SK-N-SH treated with all-trans-retinoic acid at 6 μM for 48 hours (cell line): Measurements from ENCODE around the gene CLCNKA.
"Not testable (repeated sequence)": the region's sequence is repeated elsewhere in the genome, so short reads cannot be mapped to it uniquely, and the experiment has no call there.

Source experiments
- ATAC-seq: fragments of 200-7000 bp; cut with Tn5 transposase; 3 replicates; pipeline ENCODE4 v1.9.1; 2020; ENCODE audit warnings: mild to moderate bottlenecking, moderate library complexity
- ARNTL ChIP-seq: fragments of 450-650 bp; formaldehyde crosslinking; IDR thresholded peaks from 2 replicates; pipeline ENCODE4 v1.5.0; 2020; ENCODE audit warnings: low read depth, mild to moderate bottlenecking, moderate library complexity, borderline replicate concordance
- BACH2 ChIP-seq: fragments of 250-450 bp; sonication (Bioruptor Pico); IDR thresholded peaks from 2 replicates; pipeline ENCODE4 v1.9.0; 2021; ENCODE audit warnings: mild to moderate bottlenecking, borderline replicate concordance
- CSDC2 ChIP-seq: fragments of 250-450 bp; sonication (Bioruptor Pico); IDR thresholded peaks from 2 replicates; pipeline ENCODE4 v1.5.0; 2020; ENCODE audit warnings: mild to moderate bottlenecking, moderate library complexity
- ESRRG ChIP-seq: fragments of 250-450 bp; sonication (Bioruptor Pico); IDR thresholded peaks from 2 replicates; pipeline ENCODE4 v1.6.1; 2021; ENCODE audit warnings: mild to moderate bottlenecking
- GLIS3 ChIP-seq: fragments of 250-450 bp; sonication (Bioruptor Pico); IDR thresholded peaks from 2 replicates; pipeline ENCODE4 v1.5.0; 2020; ENCODE audit warnings: mild to moderate bottlenecking, moderate library complexity
- PPARA ChIP-seq: fragments of 250-450 bp; sonication (Bioruptor Pico); IDR thresholded peaks from 2 replicates; pipeline ENCODE4 v1.5.0; 2020; ENCODE audit warnings: mild to moderate bottlenecking, borderline replicate concordance
- RARB ChIP-seq: fragments of 250-450 bp; sonication (Bioruptor Pico); IDR thresholded peaks from 2 replicates; pipeline ENCODE4 v1.8.0; 2021; ENCODE audit warnings: mild to moderate bottlenecking, moderate library complexity
- SNAI2 ChIP-seq: fragments of 250-450 bp; sonication (Bioruptor Pico); IDR thresholded peaks from 2 replicates; pipeline ENCODE4 v1.5.0; 2020; ENCODE audit warnings: mild to moderate bottlenecking, moderate library complexity
- TCF4 ChIP-seq: fragments of 250-450 bp; sonication (Bioruptor Pico); IDR thresholded peaks from 2 replicates; pipeline ENCODE4 v1.8.0; 2021; ENCODE audit warnings: mild to moderate bottlenecking, moderate library complexity, borderline replicate concordance
- TOX ChIP-seq: fragments of 250-450 bp; sonication (Bioruptor Pico); IDR thresholded peaks from 2 replicates; pipeline ENCODE4 v1.8.0; 2021; ENCODE audit warnings: mild to moderate bottlenecking, moderate library complexity, borderline replicate concordance
- ZC3H10 ChIP-seq: fragments of 250-450 bp; sonication (Bioruptor Pico); IDR thresholded peaks from 2 replicates; pipeline ENCODE4 v1.5.1; 2021; ENCODE audit warnings: mild to moderate bottlenecking, moderate library complexity
- ZFP3 ChIP-seq: fragments of 250-450 bp; sonication (Bioruptor Pico); IDR thresholded peaks from 2 replicates; pipeline ENCODE4 v1.5.0; 2020; ENCODE audit warnings: mild to moderate bottlenecking, moderate library complexity
- ZFP30 ChIP-seq: fragments of 450-650 bp; formaldehyde crosslinking; IDR thresholded peaks from 2 replicates; pipeline ENCODE4 v1.5.0; 2022; ENCODE audit warnings: mild to moderate bottlenecking, moderate library complexity
- ZNF565 ChIP-seq: fragments of 450-650 bp; formaldehyde crosslinking; conservative IDR thresholded peaks from 2 replicates; pipeline ENCODE4 v1.5.0; 2020; ENCODE audit warnings: low read depth, mild to moderate bottlenecking, moderate library complexity
- ZNF70 ChIP-seq: fragments of 450-650 bp; formaldehyde crosslinking; IDR thresholded peaks from 2 replicates; pipeline ENCODE4 v1.5.0; 2020; ENCODE audit warnings: mild to moderate bottlenecking, moderate library complexity
- ZNF8 ChIP-seq: fragments of 450-650 bp; formaldehyde crosslinking; IDR thresholded peaks from 2 replicates; pipeline ENCODE4 v1.5.0; 2020; ENCODE audit warnings: mild to moderate bottlenecking, moderate library complexity
- TF ChIP-seq, protein P1 (sequence below): fragments of 250-450 bp; sonication (Bioruptor Pico); IDR thresholded peaks from 2 replicates; pipeline ENCODE4 v1.5.1; 2020; ENCODE audit warnings: low read depth, mild to moderate bottlenecking, moderate library complexity
- TF ChIP-seq, protein P2 (sequence below): fragments of 250-450 bp; sonication (Bioruptor Pico); IDR thresholded peaks from 2 replicates; pipeline ENCODE4 v1.8.0; 2021; ENCODE audit warnings: low read depth, mild to moderate bottlenecking, moderate library complexity, borderline replicate concordance
- TF ChIP-seq, protein P3 (sequence below): fragments of 250-450 bp; sonication (Bioruptor Pico); IDR thresholded peaks from 2 replicates; pipeline ENCODE4 v1.5.1; 2021; ENCODE audit warnings: mild to moderate bottlenecking, moderate library complexity
- TF ChIP-seq, protein P4 (sequence below): fragments of 250-450 bp; sonication (Bioruptor Pico); IDR thresholded peaks from 2 replicates; pipeline ENCODE4 v1.5.0; 2020; ENCODE audit warnings: mild to moderate bottlenecking, moderate library complexity

The CLCNKA gene

DNA sequence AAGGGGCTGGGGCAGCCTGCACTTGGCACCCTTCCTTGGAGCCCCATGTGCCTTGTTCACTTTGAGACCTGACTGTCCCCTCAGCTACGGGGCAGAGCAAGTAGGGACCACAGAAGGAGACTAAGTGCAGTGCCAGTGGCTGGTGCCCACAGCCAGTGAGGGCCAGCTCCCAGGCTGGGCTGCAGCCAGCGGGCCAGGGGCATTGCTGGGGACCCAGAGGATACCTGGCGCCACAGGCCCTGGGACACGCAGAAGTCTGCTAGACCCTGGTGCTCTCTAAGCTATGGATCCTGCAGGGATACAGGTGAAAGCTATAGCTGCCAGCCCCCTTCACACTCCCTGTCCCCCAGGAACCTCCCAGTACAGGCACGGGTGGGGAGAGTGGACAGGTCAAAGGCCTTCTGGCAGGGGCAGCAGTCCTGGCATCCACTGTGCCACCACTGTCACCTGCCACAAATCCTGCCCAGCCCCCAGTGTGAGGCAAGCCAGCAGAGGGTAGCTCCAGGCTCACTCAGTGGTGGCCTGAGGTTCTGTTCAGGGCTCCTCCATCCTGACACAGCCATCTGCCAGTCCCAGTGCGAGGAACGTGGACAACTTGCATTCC lies 1.3 kb downstream of the CLCNKA start (continued):
- TF ChIP-seq, protein P1, sequence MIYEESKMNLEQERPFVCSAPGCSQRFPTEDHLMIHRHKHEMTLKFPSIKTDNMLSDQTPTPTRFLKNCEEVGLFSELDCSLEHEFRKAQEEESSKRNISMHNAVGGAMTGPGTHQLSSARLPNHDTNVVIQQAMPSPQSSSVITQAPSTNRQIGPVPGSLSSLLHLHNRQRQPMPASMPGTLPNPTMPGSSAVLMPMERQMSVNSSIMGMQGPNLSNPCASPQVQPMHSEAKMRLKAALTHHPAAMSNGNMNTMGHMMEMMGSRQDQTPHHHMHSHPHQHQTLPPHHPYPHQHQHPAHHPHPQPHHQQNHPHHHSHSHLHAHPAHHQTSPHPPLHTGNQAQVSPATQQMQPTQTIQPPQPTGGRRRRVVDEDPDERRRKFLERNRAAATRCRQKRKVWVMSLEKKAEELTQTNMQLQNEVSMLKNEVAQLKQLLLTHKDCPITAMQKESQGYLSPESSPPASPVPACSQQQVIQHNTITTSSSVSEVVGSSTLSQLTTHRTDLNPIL (CRISPR knock-in tag): no peak
- TF ChIP-seq ZNF565 (CRISPR knock-in tag): no peak

DNA sequence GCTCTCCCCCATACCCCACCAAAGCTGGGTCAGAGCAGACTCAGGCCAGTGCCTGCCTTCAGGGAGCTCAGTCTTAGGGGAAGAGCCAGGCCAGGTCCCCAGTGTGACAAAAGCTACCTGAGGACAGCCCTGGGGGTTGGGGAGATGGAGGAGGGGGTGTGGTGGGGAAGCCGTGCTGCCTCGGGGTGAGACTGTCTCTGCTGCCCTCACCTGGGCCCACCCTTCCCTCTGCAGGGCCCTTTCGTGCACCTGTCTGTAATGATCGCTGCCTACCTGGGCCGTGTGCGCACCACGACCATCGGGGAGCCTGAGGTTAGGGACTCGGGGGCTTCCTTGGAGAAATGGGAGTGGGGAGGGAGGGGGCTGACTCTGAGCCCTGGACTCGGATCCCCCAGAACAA lies 4.5 kb downstream of the CLCNKA start:
- ATAC-seq: not testable (repeated sequence)

DNA sequence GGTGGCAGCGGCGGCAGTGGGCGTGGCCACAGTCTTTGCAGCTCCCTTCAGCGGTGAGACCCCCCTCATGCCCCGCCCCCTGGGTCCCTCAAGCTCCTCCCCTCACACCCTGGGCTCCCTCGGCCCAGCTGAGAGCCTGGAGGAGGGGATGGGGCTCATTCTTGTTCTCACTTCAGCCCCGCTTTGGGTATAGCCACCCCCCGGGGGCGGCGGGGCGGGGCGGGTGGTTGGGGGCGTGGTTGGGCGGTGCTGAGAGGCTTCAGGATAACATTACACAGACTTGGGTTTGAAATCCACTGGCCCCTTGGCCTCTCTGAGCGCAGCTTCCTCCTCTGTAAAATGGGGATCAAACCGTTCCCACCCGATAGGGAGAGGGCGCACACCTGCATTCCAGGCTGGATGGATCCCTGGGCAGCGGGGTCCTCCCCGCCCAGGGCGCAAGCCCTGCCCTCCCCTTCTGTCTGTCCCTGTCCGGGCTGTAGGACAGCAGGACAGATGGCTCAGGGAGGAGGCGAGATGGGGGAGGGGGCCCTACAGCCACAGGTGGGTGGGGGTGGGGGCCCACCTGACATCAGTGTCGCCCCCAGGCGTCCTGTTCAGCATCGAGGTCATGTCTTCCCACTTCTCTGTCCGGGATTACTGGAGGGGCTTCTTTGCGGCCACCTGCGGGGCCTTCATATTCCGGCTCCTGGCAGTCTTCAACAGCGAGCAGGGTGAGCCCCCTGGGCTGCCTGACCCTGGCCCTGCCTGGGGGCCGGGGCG lies 5.1 kb downstream of the CLCNKA start:
- ATAC-seq: peak; percentile 61
- TF ChIP-seq TOX (CRISPR knock-in tag) (no peak), TCF4 (no peak), ZC3H10 (CRISPR knock-in tag) (no peak), BACH2 (CRISPR knock-in tag) (no peak), GLIS3 (CRISPR knock-in tag) (no peak), ZFP30 (CRISPR knock-in tag) (no peak), ZNF8 (CRISPR knock-in tag) (no peak), ZNF70 (CRISPR knock-in tag) (no peak), ZNF565 (CRISPR knock-in tag) (no peak), CSDC2 (CRISPR knock-in tag) (no peak), PPARA (no peak), RARB (no peak)
- TF ChIP-seq, protein P1 (CRISPR knock-in tag): no peak
- TF ChIP-seq, protein P2, sequence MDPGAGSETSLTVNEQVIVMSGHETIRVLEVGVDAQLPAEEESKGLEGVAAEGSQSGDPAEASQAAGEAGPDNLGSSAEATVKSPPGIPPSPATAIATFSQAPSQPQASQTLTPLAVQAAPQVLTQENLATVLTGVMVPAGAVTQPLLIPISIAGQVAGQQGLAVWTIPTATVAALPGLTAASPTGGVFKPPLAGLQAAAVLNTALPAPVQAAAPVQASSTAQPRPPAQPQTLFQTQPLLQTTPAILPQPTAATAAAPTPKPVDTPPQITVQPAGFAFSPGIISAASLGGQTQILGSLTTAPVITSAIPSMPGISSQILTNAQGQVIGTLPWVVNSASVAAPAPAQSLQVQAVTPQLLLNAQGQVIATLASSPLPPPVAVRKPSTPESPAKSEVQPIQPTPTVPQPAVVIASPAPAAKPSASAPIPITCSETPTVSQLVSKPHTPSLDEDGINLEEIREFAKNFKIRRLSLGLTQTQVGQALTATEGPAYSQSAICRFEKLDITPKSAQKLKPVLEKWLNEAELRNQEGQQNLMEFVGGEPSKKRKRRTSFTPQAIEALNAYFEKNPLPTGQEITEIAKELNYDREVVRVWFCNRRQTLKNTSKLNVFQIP (CRISPR knock-in tag): no peak

DNA sequence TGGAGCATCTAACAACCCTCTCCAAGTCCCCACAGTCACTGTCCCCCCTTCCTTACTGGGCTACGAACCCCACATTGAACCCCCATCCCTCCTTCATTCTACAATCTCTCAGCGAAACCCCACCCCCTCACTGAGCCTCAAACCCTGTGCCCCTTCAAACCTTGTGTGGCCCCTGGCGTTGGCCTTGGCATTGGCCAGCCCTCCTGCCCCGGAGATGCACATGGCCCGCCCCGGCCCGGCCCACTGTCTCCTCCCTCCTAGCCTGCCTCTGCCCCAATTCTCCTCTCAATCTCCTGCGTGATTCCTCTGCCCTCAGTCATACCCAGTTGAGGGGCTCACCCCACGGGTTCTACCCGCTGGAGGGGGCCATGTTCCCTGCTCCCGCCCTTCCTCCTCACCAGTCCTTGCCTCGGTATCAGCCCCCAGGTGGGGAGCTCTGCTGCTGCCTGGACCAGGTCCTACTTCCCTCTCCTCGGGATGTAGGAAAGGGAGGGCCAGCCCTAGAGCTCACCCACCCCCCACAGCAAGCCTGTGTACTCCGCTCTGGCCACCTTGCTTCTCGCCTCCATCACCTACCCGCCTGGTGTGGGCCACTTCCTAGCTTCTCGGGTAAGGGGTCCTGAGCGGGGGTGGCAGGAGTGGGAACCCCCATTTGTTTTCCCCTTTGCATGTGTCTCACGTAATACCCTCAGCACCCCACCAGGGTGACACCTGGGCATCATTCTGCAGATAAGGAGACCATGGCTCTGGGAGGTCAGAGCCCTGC lies 6.6 kb downstream of the CLCNKA start:
- TF ChIP-seq ESRRG (CRISPR knock-in tag): no peak
- TF ChIP-seq, protein P3, sequence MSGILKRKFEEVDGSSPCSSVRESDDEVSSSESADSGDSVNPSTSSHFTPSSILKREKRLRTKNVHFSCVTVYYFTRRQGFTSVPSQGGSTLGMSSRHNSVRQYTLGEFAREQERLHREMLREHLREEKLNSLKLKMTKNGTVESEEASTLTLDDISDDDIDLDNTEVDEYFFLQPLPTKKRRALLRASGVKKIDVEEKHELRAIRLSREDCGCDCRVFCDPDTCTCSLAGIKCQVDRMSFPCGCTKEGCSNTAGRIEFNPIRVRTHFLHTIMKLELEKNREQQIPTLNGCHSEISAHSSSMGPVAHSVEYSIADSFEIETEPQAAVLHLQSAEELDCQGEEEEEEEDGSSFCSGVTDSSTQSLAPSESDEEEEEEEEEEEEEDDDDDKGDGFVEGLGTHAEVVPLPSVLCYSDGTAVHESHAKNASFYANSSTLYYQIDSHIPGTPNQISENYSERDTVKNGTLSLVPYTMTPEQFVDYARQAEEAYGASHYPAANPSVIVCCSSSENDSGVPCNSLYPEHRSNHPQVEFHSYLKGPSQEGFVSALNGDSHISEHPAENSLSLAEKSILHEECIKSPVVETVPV (CRISPR knock-in tag): no peak
- ATAC-seq: no peak

DNA sequence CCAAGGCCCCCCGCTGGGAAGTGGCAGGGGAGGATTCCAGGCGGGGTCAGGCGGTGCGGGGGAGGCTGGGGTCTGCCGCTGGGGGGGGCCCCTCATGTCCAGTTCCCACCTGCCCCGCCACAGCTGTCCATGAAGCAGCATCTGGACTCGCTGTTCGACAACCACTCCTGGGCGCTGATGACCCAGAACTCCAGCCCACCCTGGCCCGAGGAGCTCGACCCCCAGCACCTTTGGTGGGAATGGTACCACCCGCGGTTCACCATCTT lies 7.1 kb downstream of the CLCNKA start:
- ATAC-seq: not testable (repeated sequence)

DNA sequence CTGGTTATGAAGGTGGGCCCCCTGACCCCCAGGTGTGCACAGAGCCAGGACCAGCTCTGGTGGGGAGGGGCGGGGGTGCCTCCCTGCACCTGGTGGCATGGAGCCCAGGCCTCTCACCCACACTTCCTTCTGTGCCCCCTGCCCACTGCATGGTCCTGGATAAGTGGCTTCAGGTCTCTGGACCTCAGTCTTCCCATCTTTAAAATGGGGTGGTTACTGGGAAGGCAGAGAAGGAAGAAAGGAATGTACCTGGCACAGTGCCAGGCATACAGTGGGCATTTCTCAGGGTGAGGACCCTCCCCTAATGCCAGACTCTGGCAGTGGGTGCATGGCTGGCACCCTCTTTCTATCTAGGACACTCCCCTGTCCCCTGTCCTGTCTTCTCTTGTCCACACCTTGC lies 7.5 kb downstream of the CLCNKA start:
- no peak for ATAC-seq
- no peak for TF ChIP-seq RARB
- no peak for TF ChIP-seq TCF4
- no peak for TF ChIP-seq BACH2 (CRISPR knock-in tag)
- no peak for TF ChIP-seq ARNTL
- no peak for TF ChIP-seq ZC3H10 (CRISPR knock-in tag)
- TF ChIP-seq, protein P4, sequence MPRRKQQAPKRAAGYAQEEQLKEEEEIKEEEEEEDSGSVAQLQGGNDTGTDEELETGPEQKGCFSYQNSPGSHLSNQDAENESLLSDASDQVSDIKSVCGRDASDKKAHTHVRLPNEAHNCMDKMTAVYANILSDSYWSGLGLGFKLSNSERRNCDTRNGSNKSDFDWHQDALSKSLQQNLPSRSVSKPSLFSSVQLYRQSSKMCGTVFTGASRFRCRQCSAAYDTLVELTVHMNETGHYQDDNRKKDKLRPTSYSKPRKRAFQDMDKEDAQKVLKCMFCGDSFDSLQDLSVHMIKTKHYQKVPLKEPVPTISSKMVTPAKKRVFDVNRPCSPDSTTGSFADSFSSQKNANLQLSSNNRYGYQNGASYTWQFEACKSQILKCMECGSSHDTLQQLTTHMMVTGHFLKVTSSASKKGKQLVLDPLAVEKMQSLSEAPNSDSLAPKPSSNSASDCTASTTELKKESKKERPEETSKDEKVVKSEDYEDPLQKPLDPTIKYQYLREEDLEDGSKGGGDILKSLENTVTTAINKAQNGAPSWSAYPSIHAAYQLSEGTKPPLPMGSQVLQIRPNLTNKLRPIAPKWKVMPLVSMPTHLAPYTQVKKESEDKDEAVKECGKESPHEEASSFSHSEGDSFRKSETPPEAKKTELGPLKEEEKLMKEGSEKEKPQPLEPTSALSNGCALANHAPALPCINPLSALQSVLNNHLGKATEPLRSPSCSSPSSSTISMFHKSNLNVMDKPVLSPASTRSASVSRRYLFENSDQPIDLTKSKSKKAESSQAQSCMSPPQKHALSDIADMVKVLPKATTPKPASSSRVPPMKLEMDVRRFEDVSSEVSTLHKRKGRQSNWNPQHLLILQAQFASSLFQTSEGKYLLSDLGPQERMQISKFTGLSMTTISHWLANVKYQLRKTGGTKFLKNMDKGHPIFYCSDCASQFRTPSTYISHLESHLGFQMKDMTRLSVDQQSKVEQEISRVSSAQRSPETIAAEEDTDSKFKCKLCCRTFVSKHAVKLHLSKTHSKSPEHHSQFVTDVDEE: no peak
- TF ChIP-seq TOX (CRISPR knock-in tag): no peak
- TF ChIP-seq ZNF565 (CRISPR knock-in tag): no peak
- TF ChIP-seq SNAI2 (CRISPR knock-in tag): no peak
- no peak for TF ChIP-seq ESRRG (CRISPR knock-in tag)
- TF ChIP-seq ZFP3: no peak
- no peak for TF ChIP-seq GLIS3 (CRISPR knock-in tag)
- TF ChIP-seq CSDC2 (CRISPR knock-in tag): no peak
- TF ChIP-seq ZFP30 (CRISPR knock-in tag): no peak
- TF ChIP-seq ZNF70 (CRISPR knock-in tag): no peak
